HG03469 (cell line): Measurements from ENCODE around the gene SF3B5.
"Not testable (repeated sequence)": the region's sequence is repeated elsewhere in the genome, so short reads cannot be mapped to it uniquely, and the experiment has no call there.

ENCODE experiments used
- ATAC-seq: cut with Tn5 transposase; IDR thresholded peaks from one replicate; pipeline ENCODE4 v1.9.1; 2021; ENCODE audit warnings: mild to moderate bottlenecking, moderate library complexity, moderate number of reproducible peaks; ENCODE audit not compliant: unreplicated experiment

The SF3B5 gene

GRCh38 chr6:144106206-144106605 lies 10.8 kb upstream of the SF3B5 start:
- no peak for ATAC-seq

GRCh38 chr6:144104898-144105487 lies 9.6 kb upstream of the SF3B5 start:
- ATAC-seq, result peak; percentile 70

- ATAC-seq, result peak; percentile 11
These were observed 9.1 kb upstream of the SF3B5 start for GRCh38 chr6:144104488-144104887.

- no peak for ATAC-seq
These were observed 7.7 kb upstream of the SF3B5 start for GRCh38 chr6:144103026-144103563.

- ATAC-seq, result no peak
These were observed 3.6 kb upstream of the SF3B5 start for GRCh38 chr6:144098993-144099392.

GRCh38 chr6:144094731-144095133 lies 641 bp downstream of the SF3B5 start:
- no peak for ATAC-seq

- no peak for ATAC-seq
These were observed 1.7 kb downstream of the SF3B5 start for GRCh38 chr6:144093658-144094057.

- no peak for ATAC-seq
These were observed 2.1 kb downstream of the SF3B5 start for GRCh38 chr6:144093236-144093635.

- ATAC-seq, result no peak
These were observed 5.0 kb downstream of the SF3B5 start for GRCh38 chr6:144090384-144090783.

GRCh38 chr6:144087789-144088426 lies 7.5 kb downstream of the SF3B5 start:
- no peak for ATAC-seq

GRCh38 chr6:144086959-144087358 lies 8.4 kb downstream of the SF3B5 start:
- no peak for ATAC-seq

GRCh38 chr6:144083172-144083571 lies 12.2 kb downstream of the SF3B5 start:
- no peak for ATAC-seq

GRCh38 chr6:144082412-144082811 lies 13.0 kb downstream of the SF3B5 start:
- ATAC-seq, result not testable (repeated sequence)

- ATAC-seq, result no peak
These were observed 17.5 kb downstream of the SF3B5 start for GRCh38 chr6:144077871-144078270.

GRCh38 chr6:144075875-144076274 lies 19.5 kb downstream of the SF3B5 start:
- no peak for ATAC-seq

GRCh38 chr6:144075187-144075586 lies 20.2 kb downstream of the SF3B5 start:
- no peak for ATAC-seq

- ATAC-seq, result no peak
These were observed 22.3 kb downstream of the SF3B5 start for GRCh38 chr6:144073024-144073423.

GRCh38 chr6:144069506-144069905 lies 25.9 kb downstream of the SF3B5 start:
- ATAC-seq, result no peak

GRCh38 chr6:144068794-144069193 lies 26.6 kb downstream of the SF3B5 start:
- ATAC-seq, result no peak

GRCh38 chr6:144066741-144067484 lies 28.5 kb downstream of the SF3B5 start:
- ATAC-seq, result peak; percentile 32

- ATAC-seq, result no peak
These were observed 29.1 kb downstream of the SF3B5 start for GRCh38 chr6:144066255-144066654.

- no peak for ATAC-seq
These were observed 30.1 kb downstream of the SF3B5 start for GRCh38 chr6:144065213-144065660.
